C4-2B (cell line): Measurements from ENCODE around the gene GRK3.

Experiments
- CTCF ChIP-seq: fragments of 450-650 bp; conservative IDR thresholded peaks from 2 replicates; pipeline ENCODE4 v1.5.1; 2017; ENCODE audit warnings: mild to moderate bottlenecking
- ZFX ChIP-seq: fragments of 450-650 bp; IDR thresholded peaks from 2 replicates; pipeline ENCODE4 v1.6.1; 2017

GRCh38 chr22:25624476-25624875 is 60.0 kb downstream of the GRK3 start:
- TF ChIP-seq CTCF (no peak), ZFX (no peak)
